Cerebellar nuclear complex (tissue), 1 donor: ENCODE data around the gene PEX19.
"Not testable (repeated sequence)": the region's sequence is repeated elsewhere in the genome, so short reads cannot be mapped to it uniquely, and the experiment has no call there.

Experiments used
- DNase-seq, 2 experiments: peaks; one replicate each; lab custom pipeline; 2025; lab: John Stamatoyannopoulos, UW

The PEX19 gene, protein sequence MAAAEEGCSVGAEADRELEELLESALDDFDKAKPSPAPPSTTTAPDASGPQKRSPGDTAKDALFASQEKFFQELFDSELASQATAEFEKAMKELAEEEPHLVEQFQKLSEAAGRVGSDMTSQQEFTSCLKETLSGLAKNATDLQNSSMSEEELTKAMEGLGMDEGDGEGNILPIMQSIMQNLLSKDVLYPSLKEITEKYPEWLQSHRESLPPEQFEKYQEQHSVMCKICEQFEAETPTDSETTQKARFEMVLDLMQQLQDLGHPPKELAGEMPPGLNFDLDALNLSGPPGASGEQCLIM

DNA sequence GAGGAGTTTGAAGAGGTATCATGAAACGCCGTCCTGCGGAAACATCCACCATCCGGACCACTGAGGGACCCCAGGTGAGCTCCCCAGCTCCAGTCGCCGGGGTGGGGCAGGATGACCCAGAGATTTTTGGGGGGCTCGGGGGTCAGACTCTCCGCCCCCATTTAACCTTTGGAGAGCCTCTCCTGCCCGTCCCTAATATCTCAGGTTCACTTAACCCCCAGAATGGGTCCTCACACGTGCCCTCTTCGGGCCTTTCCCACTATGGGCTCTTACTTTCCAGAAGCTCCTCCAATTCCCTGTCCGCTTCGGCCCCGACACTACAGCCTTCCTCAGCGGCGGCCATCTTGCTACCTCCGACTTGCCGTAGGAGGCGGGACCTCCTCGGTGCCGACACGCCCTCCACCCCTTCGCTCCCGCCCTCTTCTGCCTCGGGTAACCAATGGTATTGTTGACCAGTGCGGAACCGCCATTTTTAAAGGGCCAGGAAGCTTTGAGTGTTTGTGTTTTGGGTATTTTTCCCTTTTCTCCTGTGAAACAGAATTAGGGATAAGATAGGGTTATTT lies at the start of gene PEX19:
Gene PEX19, minus strand, starts transcription at position 352 of the 563 bp plus-strand sequence. Its CDS starts 9 bp downstream, at position 343.
- DNase-seq = peak; percentile 55 to 83

DNA sequence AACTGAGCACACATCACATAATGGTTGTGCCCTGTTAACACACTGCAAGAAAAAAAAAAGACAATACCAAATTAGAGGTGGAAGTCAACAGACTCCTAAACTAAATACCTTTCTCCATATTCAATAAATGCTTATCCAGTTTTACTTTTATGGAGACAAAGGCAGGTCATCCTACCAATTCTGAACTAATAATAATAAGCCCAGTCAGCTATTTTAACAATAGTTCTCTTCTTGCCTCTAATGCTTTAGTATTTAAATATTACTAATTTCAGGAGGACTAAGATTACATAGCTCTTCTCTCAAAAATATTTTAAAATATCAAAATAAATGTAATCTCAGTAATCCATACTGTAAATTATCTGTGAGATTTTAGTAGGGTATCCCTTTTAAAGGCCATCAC lies 47.6 kb upstream of the PEX19 start:
- no peak for DNase-seq

DNA sequence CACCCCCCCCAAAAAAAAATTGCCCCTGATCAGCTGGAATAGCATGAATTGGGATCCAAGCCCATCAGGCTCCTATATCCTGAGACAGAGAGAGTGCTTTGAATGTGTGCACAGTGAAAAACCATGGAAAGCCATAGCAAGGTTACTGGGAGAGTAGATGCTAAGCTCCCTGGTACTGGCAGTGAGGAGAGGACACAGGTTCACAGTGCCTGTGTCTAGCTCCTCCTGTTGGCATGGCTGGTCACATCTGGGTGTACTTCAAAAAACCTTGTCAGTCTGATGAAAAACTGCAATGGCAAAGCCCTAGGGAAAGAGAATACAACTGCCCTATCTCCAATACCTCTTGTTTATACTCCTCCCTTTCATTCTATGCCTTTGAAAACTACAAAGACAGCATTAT lies 45.2 kb upstream of the PEX19 start:
- no peak for DNase-seq

DNA sequence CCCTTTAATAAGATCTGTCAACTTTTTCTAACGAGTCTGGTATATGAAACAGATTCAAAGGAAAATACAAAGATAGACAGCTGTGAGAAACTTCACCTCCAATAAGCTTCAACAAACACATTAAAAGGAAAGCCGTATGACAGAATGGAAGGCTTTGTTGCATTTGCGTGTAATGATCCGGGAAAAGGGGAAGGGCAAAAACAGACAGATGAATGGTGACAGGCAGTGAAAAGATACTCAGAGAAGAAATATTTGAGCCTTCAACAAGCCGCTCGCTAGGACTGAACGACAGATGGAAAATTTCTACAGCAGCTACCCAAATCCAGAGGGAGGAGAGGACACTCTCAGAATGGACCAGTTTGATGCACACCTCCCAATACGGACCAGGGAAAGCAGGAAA lies 43.3 kb upstream of the PEX19 start:
- DNase-seq = no peak

DNA sequence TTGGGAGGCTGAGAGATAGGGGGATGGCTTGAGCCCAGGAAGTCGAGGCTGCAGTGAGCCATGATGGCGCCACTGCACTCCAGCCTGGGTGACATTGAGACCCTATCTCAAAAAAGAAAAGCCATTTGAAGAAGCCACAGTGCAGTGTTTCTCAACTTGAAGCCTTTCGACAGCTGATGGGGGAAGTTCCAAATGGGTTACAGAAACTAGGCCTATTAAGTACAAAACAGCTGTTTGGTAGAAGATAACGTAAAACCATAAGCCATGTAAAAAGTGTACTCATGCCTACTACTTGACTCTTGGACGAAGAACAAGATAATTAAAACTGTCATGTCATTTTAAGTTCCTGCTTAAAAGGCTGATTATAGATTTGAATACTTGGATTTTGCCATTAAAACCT lies 41.5 kb upstream of the PEX19 start:
- DNase-seq = no peak

DNA sequence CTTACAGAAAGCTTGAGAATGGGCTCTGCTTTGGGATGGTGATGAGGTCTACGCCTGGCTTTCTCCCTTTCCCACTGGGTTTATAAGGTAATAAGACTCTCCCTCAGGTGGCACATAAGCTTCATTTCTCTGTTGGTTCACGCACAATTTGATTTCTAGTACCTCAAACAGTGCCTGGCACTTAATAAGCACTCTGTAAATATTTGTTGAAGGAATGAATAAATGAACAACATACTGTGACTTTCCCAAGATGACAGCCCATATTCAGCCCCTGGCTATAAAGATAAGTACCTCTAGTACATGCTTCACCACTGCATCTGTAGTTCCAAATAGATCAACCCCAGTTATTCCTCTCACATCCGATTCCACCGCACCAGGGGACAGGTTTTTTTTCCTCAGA lies 40.3 kb upstream of the PEX19 start:
- no peak for DNase-seq

DNA sequence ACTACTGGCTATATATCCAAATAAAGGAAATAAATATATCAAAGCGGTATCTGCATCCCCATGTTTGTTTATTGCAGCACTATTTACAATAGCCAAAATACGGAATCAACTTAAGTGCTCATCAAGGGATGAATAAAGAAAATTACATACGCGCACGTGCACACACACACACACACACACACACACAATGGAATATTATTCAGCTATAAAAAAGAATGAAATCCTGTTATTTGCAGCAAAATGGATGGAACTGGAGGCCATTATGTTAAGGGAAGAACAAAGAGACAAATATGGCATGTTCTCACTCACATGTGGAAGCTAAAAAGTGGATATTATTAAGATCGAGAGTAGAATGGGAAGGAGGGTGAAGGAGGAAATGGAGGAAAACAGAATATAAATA lies 37.9 kb upstream of the PEX19 start:
- DNase-seq = no peak

DNA sequence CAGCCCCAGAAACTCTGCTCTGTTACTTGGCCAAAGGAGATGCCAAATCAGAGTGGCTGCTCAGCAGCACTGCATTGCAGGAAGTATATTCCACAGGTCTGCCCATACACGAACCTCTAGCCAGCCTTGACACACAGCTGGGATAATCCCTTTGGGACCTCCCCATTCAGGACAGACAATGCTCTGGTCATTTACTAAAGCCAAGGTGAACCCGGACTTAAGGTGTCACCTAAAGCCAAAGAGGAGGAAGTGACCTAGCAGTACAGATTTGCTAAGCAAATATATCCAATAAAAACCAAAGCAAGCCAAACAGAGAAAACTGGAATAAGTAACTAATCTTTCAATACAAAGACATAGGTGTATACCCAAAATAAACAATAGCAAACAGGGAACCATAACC lies 30.4 kb upstream of the PEX19 start:
- DNase-seq = no peak

DNA sequence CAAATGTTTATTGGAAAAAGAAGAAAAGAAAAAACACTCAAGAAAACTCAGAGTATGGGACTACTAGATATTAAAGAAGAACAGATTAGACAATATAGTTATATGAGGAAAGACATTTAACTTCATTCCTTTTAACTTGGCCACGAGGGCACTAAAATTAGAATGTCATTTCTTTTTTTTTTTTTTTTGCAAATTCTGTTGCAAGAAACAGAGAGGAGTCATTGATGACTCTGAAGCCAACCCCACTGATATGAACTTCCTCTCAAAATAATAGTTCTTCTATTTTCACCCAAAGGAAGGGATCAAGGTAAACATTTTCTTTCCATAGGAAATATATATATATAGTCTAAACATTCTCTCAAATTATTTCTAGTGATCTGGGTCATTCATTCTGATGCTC lies 24.6 kb upstream of the PEX19 start:
- DNase-seq = no peak

DNA sequence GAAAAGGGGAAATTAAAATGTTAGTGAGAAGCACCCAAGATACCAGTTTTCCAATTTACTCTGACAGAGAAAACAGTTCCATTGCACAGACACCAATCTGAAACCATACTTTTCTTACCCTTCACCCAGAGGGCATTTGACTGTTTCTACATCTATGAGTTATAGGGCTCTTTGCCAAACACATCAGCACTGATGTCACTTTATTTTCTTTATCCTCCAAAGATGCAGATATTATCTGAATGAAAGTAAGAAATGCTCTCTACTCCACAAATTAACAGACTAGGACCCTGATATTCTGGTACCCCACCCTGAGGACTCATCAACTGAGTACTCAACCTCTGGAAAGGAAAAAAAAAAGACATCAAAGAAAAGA lies 24.2 kb upstream of the PEX19 start:
- DNase-seq = no peak

DNA sequence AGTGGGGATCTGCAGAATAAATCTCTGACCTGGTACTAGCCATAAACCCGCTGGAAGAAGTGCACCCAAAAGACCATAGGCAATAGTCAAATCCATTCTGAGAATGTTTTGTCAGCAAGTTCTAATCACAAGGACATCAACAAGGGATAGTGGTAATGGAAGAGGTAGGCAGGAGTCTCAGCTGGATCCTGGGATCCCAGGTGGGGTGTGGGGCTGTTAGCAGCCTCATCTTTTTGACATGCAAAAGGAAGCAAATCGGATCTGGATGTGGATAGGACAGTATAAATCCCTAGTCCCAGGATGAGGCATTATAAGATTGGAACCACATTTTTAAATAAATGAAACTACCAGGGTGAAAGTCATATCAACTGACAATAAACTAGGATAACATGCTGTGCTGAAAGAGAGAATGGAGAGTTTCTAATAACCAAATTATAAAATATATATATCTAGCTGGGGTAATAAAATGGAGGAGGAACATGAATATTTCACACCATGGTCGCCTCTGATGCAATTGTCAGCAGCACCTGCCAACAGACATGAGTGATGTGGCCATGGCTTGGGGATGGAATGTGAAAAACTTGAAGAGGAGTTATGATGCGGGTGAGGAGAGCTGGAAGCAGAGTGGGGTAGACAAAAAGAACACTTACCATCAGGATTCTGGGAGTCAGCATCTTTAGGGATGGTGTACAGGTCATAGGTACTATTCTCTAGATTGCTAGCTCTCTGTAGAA lies 23.7 kb upstream of the PEX19 start:
- no peak for DNase-seq

DNA sequence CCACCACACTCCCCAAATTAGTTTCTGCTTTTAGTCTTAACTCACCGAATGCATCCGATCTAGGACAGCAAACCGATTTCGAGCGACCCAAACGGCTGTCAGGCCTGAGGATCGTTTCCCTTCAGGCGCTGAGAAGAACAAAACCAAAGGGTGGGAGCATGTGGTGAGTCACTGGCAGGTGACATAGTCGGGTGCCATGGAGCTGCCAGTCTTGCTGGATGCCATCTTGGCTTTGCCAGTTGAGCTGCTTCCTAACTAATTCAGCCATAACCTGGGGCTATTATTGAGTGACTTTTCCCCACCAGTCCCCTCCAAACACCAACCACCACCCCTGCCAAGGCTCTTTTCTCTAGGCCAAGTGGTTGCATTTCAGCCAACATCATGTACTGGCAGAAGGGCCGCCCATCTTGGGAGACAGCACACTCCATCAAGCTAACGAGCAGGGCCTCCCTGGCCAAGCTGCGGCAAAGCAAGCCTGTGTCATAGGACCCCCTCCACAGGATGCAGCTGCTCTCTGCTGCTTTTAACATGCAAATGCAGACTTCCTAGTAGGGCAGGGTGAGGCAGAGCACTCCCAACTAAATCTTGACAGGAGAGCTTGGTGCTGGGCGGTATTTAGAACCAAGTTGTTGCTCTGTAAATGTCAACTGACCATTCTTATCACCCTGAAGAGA lies 22.3 kb upstream of the PEX19 start:
- no peak for DNase-seq

DNA sequence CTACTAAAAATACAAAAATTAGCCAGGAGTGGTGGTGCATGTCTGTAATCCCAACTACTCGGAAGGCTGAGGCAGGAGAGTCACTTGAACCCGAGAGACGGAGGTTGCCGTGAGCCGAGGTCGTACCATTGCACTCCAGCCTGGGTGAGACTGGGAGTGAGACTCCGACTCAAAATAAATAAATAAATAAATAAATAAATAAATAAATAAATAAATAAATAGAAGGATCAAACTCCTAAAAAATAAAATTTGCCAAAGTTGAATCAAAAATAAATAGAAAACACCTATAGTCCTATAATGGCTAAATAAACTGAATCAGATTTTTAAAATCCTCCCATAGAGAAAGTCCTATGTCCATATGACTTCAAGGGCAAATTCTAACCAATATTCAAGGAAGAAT lies 15.2 kb upstream of the PEX19 start:
- DNase-seq = no peak

DNA sequence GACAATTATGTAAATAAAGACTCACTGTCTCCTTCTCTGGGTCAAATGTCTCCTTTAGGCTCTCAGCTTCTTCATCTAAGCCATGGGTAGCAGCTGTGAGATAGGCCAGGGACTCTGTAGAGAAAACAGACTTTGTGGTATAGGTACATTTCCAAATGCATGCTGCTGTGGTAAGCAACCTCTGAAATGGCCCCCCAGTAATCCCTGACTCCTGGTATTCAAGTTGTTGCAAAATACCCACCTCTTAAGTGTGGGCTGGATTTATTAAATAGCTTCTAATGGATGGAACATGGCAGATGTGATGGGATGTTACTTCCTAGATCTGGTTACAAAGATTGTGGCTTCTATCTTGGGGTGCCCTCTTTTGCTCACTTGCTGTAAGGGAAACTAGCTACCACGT lies 11.1 kb upstream of the PEX19 start:
- no peak for DNase-seq

DNA sequence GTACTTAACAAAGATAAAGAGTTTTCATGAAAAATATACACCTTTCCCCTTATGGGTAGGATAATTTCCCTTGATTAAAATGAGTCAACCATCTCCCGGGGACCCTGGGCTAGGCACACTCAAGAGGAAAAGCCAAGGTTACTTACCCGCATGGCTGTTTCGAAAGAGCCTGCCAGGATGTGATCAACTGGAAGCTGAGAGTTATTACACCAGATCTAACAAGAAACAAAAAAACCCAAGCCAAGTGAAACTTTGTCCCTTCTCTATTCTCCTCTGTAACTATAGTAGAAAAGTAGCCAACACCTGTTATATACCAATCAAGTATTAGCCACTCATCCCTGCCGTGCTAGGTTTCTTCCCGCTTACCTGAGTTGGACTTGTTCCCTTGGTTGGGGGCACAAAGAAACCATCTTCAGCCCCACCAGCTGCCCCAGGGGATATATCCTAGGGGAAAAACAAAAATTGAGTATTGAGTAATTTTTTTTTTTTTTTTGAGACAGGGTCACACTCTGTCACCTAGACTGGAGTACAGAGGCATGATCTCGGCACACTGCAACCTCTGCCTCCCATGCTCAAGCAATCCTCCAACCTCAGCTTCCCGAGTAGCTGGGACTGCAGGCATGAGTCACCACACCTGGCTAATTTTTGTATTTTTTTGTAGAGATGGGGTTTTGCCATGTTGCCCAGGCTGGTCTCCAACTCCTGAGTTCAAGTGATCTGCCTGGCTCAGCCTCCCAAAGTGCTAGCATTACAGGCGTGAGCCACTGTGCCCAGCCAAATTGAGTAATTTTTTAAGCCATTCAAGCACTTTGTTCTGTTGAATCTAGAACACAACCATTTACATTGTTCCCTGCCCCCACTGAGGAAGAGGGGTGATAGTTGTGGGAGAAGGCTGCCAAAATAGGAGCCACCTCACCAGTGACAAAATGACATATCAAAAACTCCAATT lies 8.4 kb upstream of the PEX19 start:
- no peak for DNase-seq

DNA sequence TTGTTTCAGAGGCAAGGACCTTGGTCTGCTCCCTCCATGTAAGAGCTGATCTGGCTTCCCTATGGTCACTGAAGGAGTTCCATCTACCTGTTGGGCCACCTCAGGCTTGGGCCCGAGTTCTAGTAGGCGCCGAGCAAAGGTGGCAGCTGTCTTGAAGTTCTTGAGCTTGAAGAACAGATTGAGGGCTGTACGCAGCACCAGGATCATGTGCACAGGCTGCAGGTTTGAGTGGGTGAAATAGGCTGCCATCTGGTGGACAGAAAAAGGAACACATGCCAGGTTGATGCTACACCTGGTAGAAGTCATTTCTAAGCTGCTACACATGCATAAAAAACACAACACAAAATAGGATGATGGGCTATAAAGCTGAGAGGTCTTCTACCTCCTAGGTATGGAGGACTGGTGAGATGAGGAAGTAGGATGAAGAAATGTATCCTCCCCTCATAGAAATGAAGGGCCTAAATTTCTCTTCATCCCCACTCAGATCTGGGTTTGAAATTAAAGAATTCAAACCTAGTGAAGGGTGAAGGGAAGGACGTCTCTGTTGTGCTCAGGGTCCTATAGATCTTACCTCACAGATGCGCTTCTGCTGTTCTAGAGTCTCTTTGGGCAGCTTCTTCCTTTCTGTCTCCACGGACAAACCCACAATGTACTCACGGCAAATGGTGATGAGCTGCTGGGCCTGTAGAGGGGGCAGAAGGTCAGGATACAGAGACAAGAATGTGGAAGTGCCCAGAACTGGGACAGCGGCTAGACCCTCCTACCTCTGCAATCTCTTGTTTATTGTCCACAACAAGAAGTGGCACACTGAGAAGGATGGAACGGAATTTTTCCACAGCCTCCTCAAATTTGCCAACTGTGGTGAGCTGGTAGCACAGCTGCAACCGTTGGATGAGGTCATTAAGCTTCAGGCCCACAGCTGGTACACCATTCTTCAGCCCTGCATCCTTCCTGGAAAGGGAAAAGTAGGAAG lies 6.6 kb upstream of the PEX19 start:
- DNase-seq = peak in 1 of 2 experiments; percentile 64

DNA sequence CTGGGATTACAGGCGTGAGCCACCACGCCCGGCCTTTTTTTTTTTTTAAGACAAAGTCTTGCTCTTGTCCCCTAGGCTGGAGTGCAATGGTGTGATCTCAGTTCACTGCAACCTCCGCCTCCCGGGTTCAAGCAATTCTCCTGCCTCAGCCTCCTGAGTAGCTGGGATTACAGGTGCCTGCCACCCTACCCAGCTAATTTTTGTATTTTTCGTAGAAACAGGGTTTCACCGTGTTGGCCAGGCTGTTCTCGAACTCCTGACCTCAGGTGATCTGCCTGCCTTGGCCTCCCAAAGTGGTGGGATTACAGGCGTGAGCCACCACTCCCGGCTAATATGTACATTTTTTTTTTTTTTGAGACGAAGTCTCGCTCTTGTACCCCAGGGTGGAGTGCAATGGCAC lies 2.8 kb upstream of the PEX19 start:
- not testable (repeated sequence) for DNase-seq

DNA sequence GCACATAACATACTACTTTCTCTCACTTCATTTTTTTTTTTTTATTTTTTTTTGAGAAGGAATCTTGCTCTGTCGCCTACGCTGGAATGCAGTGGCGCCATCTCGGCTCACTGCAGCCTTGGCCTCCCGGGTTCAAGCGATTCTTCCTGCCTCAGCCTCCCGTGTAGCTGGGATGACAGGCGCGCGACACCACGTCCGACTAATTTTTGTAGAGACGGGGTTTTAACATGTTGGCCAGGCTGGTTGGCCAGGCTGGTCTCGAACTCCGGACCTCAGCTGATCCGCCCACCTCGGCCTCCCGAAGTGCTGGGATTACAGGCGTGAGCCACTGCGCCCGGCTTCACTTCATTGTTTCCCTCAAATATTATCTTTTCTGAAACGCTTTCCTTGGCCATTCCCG lies 573 bp upstream of the PEX19 start:
- no peak for DNase-seq

DNA sequence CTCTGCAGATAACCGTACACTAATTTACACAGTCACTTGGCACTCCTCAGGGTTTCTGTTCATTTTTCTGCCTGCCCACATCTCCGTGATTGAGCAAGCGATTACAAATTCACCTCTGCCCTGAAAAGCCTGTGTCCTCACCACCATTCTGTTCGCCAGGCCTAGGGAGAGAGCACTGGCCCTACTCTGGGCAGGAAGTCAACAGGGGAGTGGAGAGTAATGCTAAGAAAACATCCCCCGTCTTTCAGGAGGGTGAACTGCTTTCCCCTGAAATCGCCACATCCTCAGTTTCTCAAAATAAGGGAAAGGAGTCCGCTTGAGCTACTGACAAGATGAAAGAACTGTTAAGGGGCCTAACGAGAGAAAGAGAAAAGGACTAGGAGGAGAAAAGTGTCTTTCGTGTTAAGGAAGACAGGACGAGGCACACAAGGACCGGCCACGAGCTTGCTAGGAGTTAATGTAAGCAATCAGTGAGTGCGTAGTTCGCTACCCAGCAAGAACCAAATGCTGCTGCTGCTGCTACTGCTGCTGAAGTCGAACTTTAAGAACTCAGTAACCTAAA lies 632 bp downstream of the PEX19 start:
- DNase-seq = no peak

DNA sequence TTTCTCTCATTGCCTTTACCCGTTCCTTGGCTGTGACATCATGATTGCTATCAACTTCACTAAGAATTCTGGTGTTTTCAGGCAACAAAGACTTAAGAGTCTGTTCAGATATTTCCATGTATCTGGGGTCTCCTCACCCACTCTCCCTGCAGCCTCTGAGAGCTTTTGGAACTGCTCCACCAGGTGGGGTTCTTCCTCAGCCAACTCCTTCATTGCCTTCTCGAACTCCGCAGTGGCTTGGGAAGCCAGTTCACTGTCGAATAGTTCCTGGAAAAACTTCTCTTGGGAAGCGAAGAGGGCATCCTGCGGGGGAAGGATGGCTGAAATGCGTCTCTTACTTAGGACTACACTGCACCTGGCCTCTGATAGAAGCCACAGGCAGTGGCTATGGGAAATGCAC lies 2.1 kb downstream of the PEX19 start:
- DNase-seq = no peak
